ENCODE results near the gene LRRTM2.
"Not testable (repeated sequence)": the region's sequence is repeated elsewhere in the genome, so short reads cannot be mapped to it uniquely, and the experiment has no call there.

Gene LRRTM2, protein sequence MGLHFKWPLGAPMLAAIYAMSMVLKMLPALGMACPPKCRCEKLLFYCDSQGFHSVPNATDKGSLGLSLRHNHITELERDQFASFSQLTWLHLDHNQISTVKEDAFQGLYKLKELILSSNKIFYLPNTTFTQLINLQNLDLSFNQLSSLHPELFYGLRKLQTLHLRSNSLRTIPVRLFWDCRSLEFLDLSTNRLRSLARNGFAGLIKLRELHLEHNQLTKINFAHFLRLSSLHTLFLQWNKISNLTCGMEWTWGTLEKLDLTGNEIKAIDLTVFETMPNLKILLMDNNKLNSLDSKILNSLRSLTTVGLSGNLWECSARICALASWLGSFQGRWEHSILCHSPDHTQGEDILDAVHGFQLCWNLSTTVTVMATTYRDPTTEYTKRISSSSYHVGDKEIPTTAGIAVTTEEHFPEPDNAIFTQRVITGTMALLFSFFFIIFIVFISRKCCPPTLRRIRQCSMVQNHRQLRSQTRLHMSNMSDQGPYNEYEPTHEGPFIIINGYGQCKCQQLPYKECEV

GRCh38 chr5:138874771-138875551, at the start of gene LRRTM2:
LRRTM2 (minus strand) TSS chr5:138875335; CDS start chr5:138874911, 424 bp downstream.
- CTCF ChIA-PET, result interaction anchor here (0.7 to 1.7 kb wide), 5 partner anchors 23 to 77 kb away, joined by 3 read pairs; no protein-coding TSS in a partner anchor
- POLR2A ChIA-PET, result no interaction called here
- DNase-seq (ENCODE audit: extremely low spot score), result no peak
- no peak for TF ChIP-seq CTCF (IDR thresholded peaks at IDR 0.05; ENCODE audit: control extremely low read depth, extremely low read depth, low read depth, missing control alignments)

DNA sequence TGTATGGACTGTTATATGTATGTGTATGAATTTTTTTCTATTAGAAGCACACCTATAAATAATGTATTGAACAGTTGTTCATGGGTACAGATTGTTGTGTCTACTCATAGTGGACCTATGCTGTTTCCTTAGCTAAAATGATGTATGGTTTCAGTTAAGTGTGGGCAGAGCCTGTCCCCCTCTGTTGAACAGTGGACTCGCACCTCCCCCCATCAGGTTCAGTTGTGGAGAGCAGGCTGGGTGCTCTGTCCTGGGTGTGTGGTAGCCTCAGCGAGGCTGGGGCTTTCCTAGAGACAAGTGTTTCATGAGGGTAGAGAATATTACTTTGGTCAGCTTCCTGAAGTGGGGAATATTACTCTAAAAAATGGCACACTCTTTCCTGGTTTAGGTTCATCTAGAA, 47.4 kb upstream of the LRRTM2 start:
- TF ChIP-seq CTCF (IDR thresholded peaks at IDR 0.05; ENCODE audit: control extremely low read depth, extremely low read depth, low read depth, missing control alignments), result no peak
- no peak for DNase-seq (ENCODE audit: extremely low spot score)
- POLR2A ChIA-PET, result no interaction called here
- CTCF ChIA-PET, result no interaction called here

- CTCF ChIA-PET; POLR2A ChIA-PET; DNase-seq (ENCODE audit: extremely low spot score): not testable (repeated sequence)
Observed at GRCh38 chr5:138921362-138921761, 46.2 kb upstream of the LRRTM2 start.

- ChIA-PET CTCF (no interaction called here), POLR2A (no interaction called here)
- no peak for TF ChIP-seq CTCF (IDR thresholded peaks at IDR 0.05; ENCODE audit: control extremely low read depth, extremely low read depth, low read depth, missing control alignments)
- no peak for DNase-seq (ENCODE audit: extremely low spot score)
Observed at GRCh38 chr5:138920181-138920580, 45.0 kb upstream of the LRRTM2 start.

DNA sequence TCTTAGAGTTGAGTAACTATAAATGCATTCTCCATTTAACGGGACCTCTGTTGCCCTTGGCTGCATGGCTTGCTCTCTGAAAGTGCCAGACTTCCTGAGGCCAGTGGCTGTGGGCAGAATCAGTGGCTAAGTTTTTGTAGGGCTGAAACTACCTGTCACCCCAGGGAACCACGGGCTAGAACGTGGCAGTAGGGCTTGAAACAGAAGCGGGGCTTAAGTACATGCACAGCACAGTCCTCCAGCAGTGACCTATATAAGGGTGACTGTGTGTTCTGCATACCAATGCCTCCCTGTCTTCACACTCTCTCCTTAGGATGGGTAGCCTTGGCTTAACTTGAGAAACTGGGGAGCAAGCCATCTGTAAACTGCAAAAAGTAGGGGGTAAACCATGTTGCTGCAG, 43.6 kb upstream of the LRRTM2 start:
- DNase-seq (ENCODE audit: extremely low spot score), result no peak
- TF ChIP-seq CTCF (IDR thresholded peaks at IDR 0.05; ENCODE audit: control extremely low read depth, extremely low read depth, low read depth, missing control alignments), result no peak
- ChIA-PET CTCF (no interaction called here), POLR2A (no interaction called here)

- TF ChIP-seq CTCF (IDR thresholded peaks at IDR 0.05; ENCODE audit: control extremely low read depth, extremely low read depth, low read depth, missing control alignments), result no peak
- ChIA-PET CTCF (interaction anchor here (1.0 kb wide), 1 partner anchor 11 kb away, joined by 3 read pairs; no protein-coding TSS in a partner anchor), POLR2A (no interaction called here)
- DNase-seq (ENCODE audit: extremely low spot score), result no peak
Observed at GRCh38 chr5:138914338-138914737, 39.2 kb upstream of the LRRTM2 start.

GRCh38 chr5:138913773-138914172, 38.6 kb upstream of the LRRTM2 start:
- TF ChIP-seq CTCF (IDR thresholded peaks at IDR 0.05; ENCODE audit: control extremely low read depth, extremely low read depth, low read depth, missing control alignments), result no peak
- CTCF ChIA-PET, result interaction anchor here (1.0 kb wide), 1 partner anchor 12 kb away, joined by 3 read pairs; no protein-coding TSS in a partner anchor
- DNase-seq (ENCODE audit: extremely low spot score), result no peak
- POLR2A ChIA-PET, result no interaction called here
